ENCODE measurements around the gene CTBP2.

Gene CTBP2

DNA sequence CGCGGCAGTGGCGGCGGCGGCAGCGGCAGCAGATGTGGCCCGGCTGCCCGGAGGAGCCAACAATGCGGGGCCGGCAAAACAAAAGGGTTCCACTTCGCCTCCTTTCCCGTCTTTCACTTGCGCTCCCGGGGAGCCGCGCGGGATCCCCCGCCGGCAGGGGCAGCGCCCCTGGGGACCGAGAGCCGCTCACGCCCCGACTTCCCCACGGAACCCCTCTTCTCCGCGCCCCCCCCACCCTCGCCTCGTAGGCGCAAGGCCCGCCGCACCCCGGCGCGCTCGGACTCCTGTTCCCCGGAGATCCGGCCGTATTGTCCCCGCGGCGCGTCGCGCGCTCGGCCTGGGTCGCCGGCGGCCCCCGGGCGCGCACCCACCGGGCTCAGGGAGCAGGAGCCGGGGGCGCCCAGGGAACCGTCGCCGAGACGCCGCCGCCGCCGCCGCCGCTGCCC is 854 bp downstream of the CTBP2 start:
- H4K8ac ChIP-seq (ENCODE audit: low read depth, low read length): peak overlapping the region; percentile 88
- H3K23ac ChIP-seq (ENCODE audit: low read length): no peak overlapping the region
- WGBS (ENCODE audit: extremely low coverage, insufficient coverage, low lambda C conversion rate): no CpG with 5 or more reads among the region's 66 CpGs
- H3K4me1 ChIP-seq (ENCODE audit: control insufficient read depth, low read depth, low read length): peaks cover 20% of the 10 kb centered on the region
- H3K4ac ChIP-seq (ENCODE audit: low read depth, low read length): peak overlapping the region; percentile 95
- H3K36me3 ChIP-seq (ENCODE audit: control insufficient read depth, insufficient read depth, low read length): no peaks in the 10 kb centered on the region
- peaks cover 48% of the 10 kb centered on the region for H3K79me2 ChIP-seq (ENCODE audit: control insufficient read depth, insufficient read depth, low read length)
- peak overlapping the region; percentile 94 for H3K18ac ChIP-seq (ENCODE audit: low read length)
- H3K4me3 ChIP-seq (ENCODE audit: low read length): peak overlapping the region; percentile 65
- no peak for DNase-seq
- H3K9ac ChIP-seq (ENCODE audit: low read length): peak overlapping the region; percentile 88
- no peak overlapping the region for H4K5ac ChIP-seq (ENCODE audit: low read length)
- no peak overlapping the region for H2BK5ac ChIP-seq (ENCODE audit: low read length)
- H2BK120ac ChIP-seq (ENCODE audit: low read depth, low read length): peak overlapping the region; percentile 54
- H3K27ac ChIP-seq (ENCODE audit: low read depth, low read length): peak overlapping the region; percentile 99
- peak overlapping the region; percentile 94 for H3K56ac ChIP-seq (ENCODE audit: low read length)
- H3K27me3 ChIP-seq (ENCODE audit: insufficient read depth, low read length, poor library complexity): no peaks in the 10 kb centered on the region
- no peak overlapping the region for H2BK15ac ChIP-seq (replicated peaks; ENCODE audit: low read depth)
- no peak overlapping the region for H2AK5ac ChIP-seq (ENCODE audit: low read length)
- H3K4me2 ChIP-seq (ENCODE audit: low read length): no peak overlapping the region
- no peaks in the 10 kb centered on the region for H3K79me1 ChIP-seq (ENCODE audit: low read length)

DNA sequence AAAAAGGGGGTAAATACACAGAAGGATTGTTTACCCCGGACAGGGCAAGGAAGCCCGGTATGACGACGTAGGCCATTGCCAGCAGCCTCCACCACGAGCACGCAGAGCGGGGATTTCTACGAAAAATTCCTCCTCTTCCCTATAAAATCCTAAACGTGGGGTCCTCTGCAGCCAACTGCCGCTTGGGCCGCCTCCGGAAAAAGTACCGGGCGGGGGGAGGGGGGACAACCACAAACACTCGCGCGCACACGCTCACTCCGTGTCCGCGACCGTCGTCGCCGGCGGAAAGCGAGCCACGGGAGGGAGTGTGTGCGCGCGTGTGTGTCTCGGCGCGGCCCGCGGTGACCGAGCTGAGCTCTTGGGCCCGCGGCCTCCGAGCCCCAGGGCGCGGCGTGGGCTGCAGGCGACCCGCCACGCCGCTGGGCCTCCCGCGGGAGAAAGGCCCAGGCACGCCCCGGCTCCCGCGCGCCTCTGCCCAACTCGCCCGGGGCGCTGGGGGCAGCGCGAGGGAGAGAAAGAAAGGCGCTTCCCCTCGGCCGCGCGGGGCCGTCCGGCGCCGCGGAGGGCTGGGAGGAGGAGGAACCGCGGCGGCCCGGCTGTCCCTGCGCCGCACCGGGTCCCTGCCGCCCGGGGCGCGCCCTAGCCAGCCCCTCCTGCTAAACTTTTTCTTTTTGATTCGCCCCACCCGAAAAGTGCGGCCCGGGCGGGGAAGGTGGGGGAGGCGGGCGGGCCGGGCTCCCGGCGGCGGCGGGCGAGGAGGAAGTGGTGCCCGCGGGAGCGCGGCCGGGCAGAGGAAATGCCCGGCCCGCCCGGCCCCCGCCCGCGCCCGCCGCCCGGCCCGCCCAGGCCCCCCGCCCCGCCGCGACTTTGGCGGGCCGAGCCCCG is 1.5 kb downstream of the CTBP2 start:
- Histone ChIP-seq H3K27ac (ENCODE audit: low read depth, low read length) (peak overlapping the region; percentile 99), H2AK5ac (ENCODE audit: low read length) (no peak overlapping the region), H4K8ac (ENCODE audit: low read depth, low read length) (peak overlapping the region; percentile 88), H3K79me1 (ENCODE audit: low read length) (no peaks in the 10 kb centered on the region), H3K27me3 (ENCODE audit: insufficient read depth, low read length, poor library complexity) (no peaks in the 10 kb centered on the region), H2BK15ac (replicated peaks; ENCODE audit: low read depth) (no peak overlapping the region), H2BK5ac (ENCODE audit: low read length) (peak overlapping the region; percentile 77), H3K36me3 (ENCODE audit: control insufficient read depth, insufficient read depth, low read length) (no peaks in the 10 kb centered on the region), H3K4me2 (ENCODE audit: low read length) (peak overlapping the region; percentile 76), H3K18ac (ENCODE audit: low read length) (peak overlapping the region; percentile 94), H3K4ac (ENCODE audit: low read depth, low read length) (peak overlapping the region; percentile 95), H3K9ac (ENCODE audit: low read length) (peak overlapping the region; percentile 88), H3K56ac (ENCODE audit: low read length) (peak overlapping the region; percentile 95), H2BK120ac (ENCODE audit: low read depth, low read length) (peak overlapping the region; percentile 54), H3K79me2 (ENCODE audit: control insufficient read depth, insufficient read depth, low read length) (peaks cover 55% of the 10 kb centered on the region), H3K23ac (ENCODE audit: low read length) (no peak overlapping the region), H3K4me1 (ENCODE audit: control insufficient read depth, low read depth, low read length) (peaks cover 25% of the 10 kb centered on the region), H3K4me3 (ENCODE audit: low read length) (peak overlapping the region; percentile 83), H4K5ac (ENCODE audit: low read length) (no peak overlapping the region)
- WGBS (ENCODE audit: extremely low coverage, insufficient coverage, low lambda C conversion rate): no CpG with 5 or more reads among the region's 115 CpGs
- DNase-seq: no peak

DNA sequence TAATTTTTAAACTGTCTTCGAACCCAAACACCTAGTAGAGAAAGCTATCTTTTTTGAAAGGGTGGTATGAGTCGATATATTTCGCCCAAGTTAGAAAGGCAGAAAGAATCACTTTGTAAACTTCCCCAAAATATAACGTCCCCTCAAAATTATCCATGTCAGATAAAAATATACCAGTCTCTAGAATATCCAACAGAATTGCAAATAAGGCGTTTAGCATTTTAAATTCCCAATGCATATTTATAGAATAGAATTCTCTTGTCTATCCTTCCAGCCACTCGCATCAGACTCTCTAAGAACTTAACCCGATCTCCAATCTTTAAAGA is 2.1 kb downstream of the CTBP2 start:
- Histone ChIP-seq H3K56ac (ENCODE audit: low read length) (peak overlapping the region; percentile 95), H4K5ac (ENCODE audit: low read length) (no peak overlapping the region), H3K9ac (ENCODE audit: low read length) (peak overlapping the region; percentile 87), H3K23ac (ENCODE audit: low read length) (no peak overlapping the region), H3K4me3 (ENCODE audit: low read length) (peak overlapping the region; percentile 83), H3K18ac (ENCODE audit: low read length) (peak overlapping the region; percentile 94), H3K4ac (ENCODE audit: low read depth, low read length) (no peak overlapping the region), H4K8ac (ENCODE audit: low read depth, low read length) (no peak overlapping the region), H3K4me2 (ENCODE audit: low read length) (peak overlapping the region; percentile 76), H3K36me3 (ENCODE audit: control insufficient read depth, insufficient read depth, low read length) (no peaks in the 10 kb centered on the region), H3K27ac (ENCODE audit: low read depth, low read length) (peak overlapping the region; percentile 92), H2BK5ac (ENCODE audit: low read length) (no peak overlapping the region), H2AK5ac (ENCODE audit: low read length) (no peak overlapping the region), H3K4me1 (ENCODE audit: control insufficient read depth, low read depth, low read length) (peaks cover 30% of the 10 kb centered on the region), H2BK120ac (ENCODE audit: low read depth, low read length) (no peak overlapping the region), H3K27me3 (ENCODE audit: insufficient read depth, low read length, poor library complexity) (no peaks in the 10 kb centered on the region), H3K79me1 (ENCODE audit: low read length) (no peaks in the 10 kb centered on the region), H3K79me2 (ENCODE audit: control insufficient read depth, insufficient read depth, low read length) (peaks cover 61% of the 10 kb centered on the region), H2BK15ac (replicated peaks; ENCODE audit: low read depth) (no peak overlapping the region)
- WGBS (ENCODE audit: extremely low coverage, insufficient coverage, low lambda C conversion rate): no CpG with 5 or more reads among the region's 7 CpGs
- DNase-seq: no peak

DNA sequence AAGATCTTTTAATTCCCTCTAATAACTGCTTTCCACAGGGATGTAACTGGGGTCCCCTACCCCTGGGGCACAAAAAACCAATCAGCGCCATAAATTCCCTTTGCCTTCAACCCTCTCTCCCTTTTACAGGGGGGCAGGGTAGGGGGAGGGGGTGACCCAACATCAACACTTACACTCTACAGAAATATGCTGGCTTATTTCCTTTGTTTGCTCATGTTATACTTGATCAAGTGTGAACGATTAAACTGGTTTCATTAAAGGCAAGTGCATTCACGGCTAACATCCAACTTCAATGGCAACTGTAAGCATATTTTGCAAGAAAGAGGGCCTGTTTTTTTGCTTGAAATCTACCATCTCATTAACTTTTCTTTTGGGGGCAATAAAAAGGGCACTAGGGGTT is 2.9 kb downstream of the CTBP2 start:
- Histone ChIP-seq H3K27ac (ENCODE audit: low read depth, low read length) (no peak overlapping the region), H3K79me2 (ENCODE audit: control insufficient read depth, insufficient read depth, low read length) (peaks cover 69% of the 10 kb centered on the region), H2AK5ac (ENCODE audit: low read length) (no peak overlapping the region), H2BK5ac (ENCODE audit: low read length) (no peak overlapping the region), H3K9ac (ENCODE audit: low read length) (peak overlapping the region; percentile 39), H3K4me1 (ENCODE audit: control insufficient read depth, low read depth, low read length) (peaks cover 35% of the 10 kb centered on the region), H3K27me3 (ENCODE audit: insufficient read depth, low read length, poor library complexity) (no peaks in the 10 kb centered on the region), H3K4me3 (ENCODE audit: low read length) (no peak overlapping the region), H2BK120ac (ENCODE audit: low read depth, low read length) (no peak overlapping the region), H3K56ac (ENCODE audit: low read length) (peak overlapping the region; percentile 49), H3K23ac (ENCODE audit: low read length) (no peak overlapping the region), H2BK15ac (replicated peaks; ENCODE audit: low read depth) (no peak overlapping the region), H3K18ac (ENCODE audit: low read length) (peak overlapping the region; percentile 86), H3K4ac (ENCODE audit: low read depth, low read length) (no peak overlapping the region), H4K5ac (ENCODE audit: low read length) (no peak overlapping the region), H3K79me1 (ENCODE audit: low read length) (no peaks in the 10 kb centered on the region), H4K8ac (ENCODE audit: low read depth, low read length) (no peak overlapping the region), H3K36me3 (ENCODE audit: control insufficient read depth, insufficient read depth, low read length) (no peaks in the 10 kb centered on the region), H3K4me2 (ENCODE audit: low read length) (peak overlapping the region; percentile 36)
- no peak for DNase-seq
- WGBS (ENCODE audit: extremely low coverage, insufficient coverage, low lambda C conversion rate): no CpG with 5 or more reads among the region's 3 CpGs

DNA sequence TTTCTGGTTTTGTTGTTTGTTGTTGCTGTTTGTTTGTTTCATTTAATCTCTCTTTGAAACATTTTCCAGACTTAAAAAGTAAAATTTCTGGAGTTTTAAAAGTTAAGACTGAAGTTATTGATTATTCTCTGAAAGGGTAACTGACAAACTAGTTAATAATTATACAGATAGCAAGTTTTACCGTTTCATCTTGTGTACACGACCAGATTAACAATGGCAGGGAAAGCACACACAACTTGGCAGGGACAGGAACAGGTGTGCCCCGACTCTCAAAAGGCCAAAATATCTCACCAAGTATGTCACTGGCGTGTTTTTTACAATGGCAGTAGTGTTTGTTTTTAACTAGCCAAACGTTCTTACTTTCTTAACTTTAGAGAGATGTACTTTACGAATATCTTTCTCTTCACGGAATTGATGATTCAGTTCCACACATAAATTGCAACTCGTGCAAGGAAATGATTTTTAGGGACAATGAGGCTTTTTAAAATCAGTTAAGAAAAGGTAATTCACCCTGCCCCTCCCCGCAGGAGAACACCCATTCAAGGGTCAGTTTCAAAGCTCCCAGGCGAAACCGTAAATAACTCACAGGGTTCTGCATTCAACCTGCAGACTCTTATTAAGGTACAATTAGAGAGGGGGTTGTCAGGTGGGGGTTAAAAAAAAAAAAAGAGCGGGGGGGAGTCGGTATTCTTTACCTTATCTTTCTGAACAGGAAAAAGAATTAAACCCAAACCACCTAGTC is 3.5 kb downstream of the CTBP2 start:
- Histone ChIP-seq H4K5ac (ENCODE audit: low read length) (no peak overlapping the region), H3K79me1 (ENCODE audit: low read length) (no peaks in the 10 kb centered on the region), H3K4ac (ENCODE audit: low read depth, low read length) (no peak overlapping the region), H3K4me3 (ENCODE audit: low read length) (no peak overlapping the region), H3K79me2 (ENCODE audit: control insufficient read depth, insufficient read depth, low read length) (peaks cover 74% of the 10 kb centered on the region), H3K27me3 (ENCODE audit: insufficient read depth, low read length, poor library complexity) (no peaks in the 10 kb centered on the region), H3K9ac (ENCODE audit: low read length) (peak overlapping the region; percentile 39), H2AK5ac (ENCODE audit: low read length) (no peak overlapping the region), H3K4me1 (ENCODE audit: control insufficient read depth, low read depth, low read length) (peaks cover 35% of the 10 kb centered on the region), H2BK5ac (ENCODE audit: low read length) (no peak overlapping the region), H4K8ac (ENCODE audit: low read depth, low read length) (no peak overlapping the region), H2BK15ac (replicated peaks; ENCODE audit: low read depth) (no peak overlapping the region), H3K56ac (ENCODE audit: low read length) (peak overlapping the region; percentile 49), H3K36me3 (ENCODE audit: control insufficient read depth, insufficient read depth, low read length) (no peaks in the 10 kb centered on the region), H3K27ac (ENCODE audit: low read depth, low read length) (no peak overlapping the region), H3K18ac (ENCODE audit: low read length) (no peak overlapping the region), H2BK120ac (ENCODE audit: low read depth, low read length) (no peak overlapping the region), H3K4me2 (ENCODE audit: low read length) (peak overlapping the region; percentile 36), H3K23ac (ENCODE audit: low read length) (no peak overlapping the region)
- no CpG with 5 or more reads among the region's 13 CpGs for WGBS (ENCODE audit: extremely low coverage, insufficient coverage, low lambda C conversion rate)
- no peak for DNase-seq
